Sciatic nerve (tissue), 1 donor: ENCODE measurements around the gene SLC9B2. TPM values are rescaled to one million over a fixed set of nuclear protein-coding genes. Genes with fewer than 3 reads are reported as not detected.

Source experiments
- total RNA-seq: library from RNA; stranded (reverse); fragmentation: NEBNext Ultra II Directional; extraction: Animal tissue kit (Norgen Biotek cat#: 25700); gene quantifications from one replicate; pipeline ENCODE4 v1.2.1, GENCODE V29; 2021
- donor health status: DM: no; HTN: no; CAD: no.

The SLC9B2 gene
- total RNA-seq, 1 donor from 2014 or later: 19.0 TPM

Other genes starting within 250 kb of the SLC9B2 start
- 278 TPM for gene UBE2D3, start 249.2 kb downstream of the SLC9B2 start, total RNA-seq
- gene CISD2, start 207.8 kb downstream of the SLC9B2 start, total RNA-seq: 20.5 TPM
- 3.7 TPM for gene SLC9B1, start 57.1 kb downstream of the SLC9B2 start, total RNA-seq
- 57.0 TPM for gene BDH2, start 23.1 kb upstream of the SLC9B2 start, total RNA-seq
- gene CENPE, start 121.6 kb upstream of the SLC9B2 start, total RNA-seq: 0.76 TPM